GM18951 (cell line): ENCODE data around the gene UBA5.

Experiments
- POLR2A ChIP-seq: IDR thresholded peaks from 4 replicates; pipeline ENCODE4 v1.6.1; 2011; ENCODE audit warnings: mild to moderate bottlenecking; ENCODE audit not compliant: insufficient read length, insufficient read depth; ENCODE audit errors: extremely low read depth
- in situ Hi-C: fragments of 300-500 bp; cut with MboI; formaldehyde crosslinking; loops from one replicate; pipeline ENCODE4 v1.12.0; 2022; ENCODE audit warnings: low sequenced_read_pairs, mixed read lengths, inconsistent platforms; ENCODE audit not compliant: unreplicated experiment

The UBA5 gene

DNA sequence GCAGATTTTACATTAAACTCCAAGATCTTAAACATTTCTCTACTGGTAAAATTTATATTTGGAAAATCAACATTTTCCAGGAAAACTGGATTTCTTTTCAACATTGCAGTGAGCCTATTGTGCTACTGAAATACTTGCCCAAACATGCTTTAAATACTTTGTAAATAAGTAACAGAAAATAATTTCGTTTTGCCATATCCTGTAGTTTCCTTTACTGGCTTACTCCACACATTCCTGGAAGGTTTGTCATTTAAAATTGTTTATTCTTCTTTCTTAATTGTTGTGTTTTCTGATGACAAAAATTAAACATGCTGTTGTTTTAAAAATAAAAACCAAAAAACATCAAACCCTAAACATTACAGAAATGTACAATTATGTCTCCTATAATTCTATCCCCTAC, 22.5 kb upstream of the UBA5 start:
- in situ Hi-C loops = loop anchor here (25.0 kb wide), 1 partner anchor 375 kb away; no protein-coding TSS in a partner anchor
- no peak for TF ChIP-seq POLR2A

DNA sequence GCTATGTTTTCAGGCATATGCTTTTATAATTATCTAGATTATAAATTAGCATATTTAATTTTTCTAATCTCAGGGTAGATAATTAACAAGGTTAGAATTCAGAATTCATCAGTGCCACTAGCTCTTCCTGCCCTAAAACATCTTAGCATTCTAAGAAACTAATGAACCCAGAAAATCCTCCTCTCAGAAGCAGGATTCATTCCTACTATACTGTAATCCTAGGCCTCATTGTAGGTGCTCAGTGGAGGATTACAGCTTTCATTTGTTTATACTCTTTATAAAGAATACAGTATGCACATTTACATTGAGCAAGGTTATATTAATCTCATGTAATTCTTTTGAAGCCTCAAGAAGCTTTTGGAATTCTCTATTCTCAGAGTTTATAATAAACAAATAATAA, 21.4 kb upstream of the UBA5 start:
- in situ Hi-C loops = loop anchor here (25.0 kb wide), 1 partner anchor 376 kb away; no protein-coding TSS in a partner anchor
- no peak for TF ChIP-seq POLR2A

DNA sequence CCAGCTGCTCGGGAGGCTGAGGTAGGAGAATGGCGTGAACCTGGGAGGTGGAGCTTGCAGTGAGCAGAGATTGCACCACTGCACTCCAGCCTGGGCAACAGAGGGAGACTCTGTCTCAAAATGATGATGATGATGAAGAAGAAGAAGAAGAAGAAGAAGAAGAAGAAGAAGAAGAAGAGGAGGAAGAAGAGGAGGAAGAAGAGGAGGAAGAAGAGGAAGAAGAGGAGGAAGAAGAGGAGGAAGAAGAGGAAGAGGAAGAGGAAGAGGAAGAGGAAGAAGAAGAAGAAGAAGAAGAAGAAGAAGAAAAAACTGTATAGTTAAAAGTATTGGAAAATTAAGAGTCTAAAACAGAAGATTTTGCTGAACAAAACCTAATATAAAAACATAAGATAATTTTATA, 18.7 kb upstream of the UBA5 start:
- in situ Hi-C loops = loop anchor here (25.0 kb wide), 1 partner anchor 379 kb away; no protein-coding TSS in a partner anchor

DNA sequence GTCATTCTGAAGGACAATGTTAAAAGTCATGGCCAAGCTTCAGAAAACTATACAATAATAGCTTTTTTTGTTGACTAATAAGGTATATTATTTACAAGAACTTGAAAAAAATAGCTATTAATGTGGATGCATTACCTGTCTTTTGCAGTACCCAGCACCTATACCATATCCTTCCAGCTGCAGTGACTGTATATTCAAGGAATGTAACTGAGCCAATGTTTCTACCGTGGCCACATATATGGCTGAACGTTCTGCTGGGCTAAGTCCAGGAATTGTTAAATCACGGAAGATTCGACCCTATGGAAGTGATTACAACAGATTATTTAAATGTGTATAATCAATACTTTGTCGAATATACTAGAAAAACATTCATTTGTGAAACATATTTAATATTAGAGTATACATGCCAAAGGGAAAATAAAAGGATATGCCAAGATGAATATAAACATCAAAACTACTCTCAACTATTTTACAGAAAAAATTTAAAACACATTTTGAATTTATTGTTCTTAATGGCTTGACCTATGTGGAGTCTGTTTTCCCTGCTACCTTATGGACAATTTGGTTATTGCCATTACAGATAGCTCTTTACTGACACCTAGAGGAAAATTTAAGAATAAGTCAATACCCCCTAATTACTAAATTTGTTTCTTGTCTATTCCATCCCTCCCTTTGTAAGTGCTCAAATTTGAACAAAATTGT, 18.1 kb upstream of the UBA5 start:
- in situ Hi-C loops = loop anchor here (25.0 kb wide), 1 partner anchor 380 kb away; no protein-coding TSS in a partner anchor
- TF ChIP-seq POLR2A = no peak

DNA sequence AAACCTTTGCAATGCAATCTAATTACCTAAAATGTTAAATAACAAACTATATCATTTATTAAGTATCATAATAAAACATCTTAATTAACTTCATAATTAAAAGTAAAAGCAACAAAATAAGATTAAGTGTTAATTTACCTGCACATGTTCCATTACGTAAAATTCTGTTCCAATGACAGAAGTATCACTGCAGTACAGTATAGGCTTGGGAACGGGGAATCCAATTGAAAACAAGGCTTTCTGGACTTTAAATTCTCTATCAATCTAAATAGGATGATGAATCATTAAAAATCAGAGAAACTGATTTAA, 17.6 kb upstream of the UBA5 start:
- in situ Hi-C loops = loop anchor here (25.0 kb wide), 1 partner anchor 380 kb away; no protein-coding TSS in a partner anchor
- TF ChIP-seq POLR2A = no peak

DNA sequence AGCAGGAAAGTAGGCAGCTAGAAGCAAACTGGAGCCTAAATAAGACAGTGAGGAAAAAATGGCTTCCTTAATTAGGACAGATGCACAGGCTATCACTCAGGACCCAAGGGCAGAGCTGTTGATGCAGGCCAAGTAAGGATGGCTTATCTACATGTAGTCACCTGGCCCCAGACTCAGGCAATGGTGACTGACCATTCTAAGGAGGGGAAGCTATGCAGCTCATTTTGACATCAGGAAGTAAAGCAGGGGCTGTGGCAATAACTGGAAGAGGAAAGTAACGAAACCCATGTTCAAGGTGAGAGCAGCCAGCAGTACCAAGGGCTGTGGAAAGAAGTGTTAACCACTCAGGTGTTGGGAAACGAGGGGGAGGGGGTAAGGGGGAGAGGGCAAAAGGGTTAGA, 16.8 kb upstream of the UBA5 start:
- in situ Hi-C loops = loop anchor here (25.0 kb wide), 1 partner anchor 381 kb away; no protein-coding TSS in a partner anchor
- no peak for TF ChIP-seq POLR2A

DNA sequence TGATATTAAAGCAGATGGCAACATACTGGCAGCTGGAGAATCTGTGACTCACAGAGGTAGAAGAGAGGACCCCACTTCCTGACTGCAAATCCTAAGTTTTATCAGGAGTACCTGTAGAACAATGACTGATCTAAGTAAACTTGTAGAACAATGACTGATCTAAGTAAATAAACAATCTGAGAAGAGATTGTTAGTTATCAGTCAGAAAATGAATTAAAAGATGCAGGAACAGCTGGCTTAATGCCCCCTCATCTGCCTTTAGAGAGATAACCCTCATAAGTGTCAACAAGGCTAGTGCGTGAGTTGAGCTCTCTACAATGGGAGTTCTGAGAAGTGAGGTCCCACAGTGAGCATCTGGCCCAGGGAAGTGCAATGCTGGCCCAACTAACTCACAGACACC, 15.1 kb upstream of the UBA5 start:
- in situ Hi-C loops = loop anchor here (5.0 to 25.0 kb wide), 2 partner anchors 103 to 383 kb away; no protein-coding TSS in a partner anchor
- TF ChIP-seq POLR2A = no peak

DNA sequence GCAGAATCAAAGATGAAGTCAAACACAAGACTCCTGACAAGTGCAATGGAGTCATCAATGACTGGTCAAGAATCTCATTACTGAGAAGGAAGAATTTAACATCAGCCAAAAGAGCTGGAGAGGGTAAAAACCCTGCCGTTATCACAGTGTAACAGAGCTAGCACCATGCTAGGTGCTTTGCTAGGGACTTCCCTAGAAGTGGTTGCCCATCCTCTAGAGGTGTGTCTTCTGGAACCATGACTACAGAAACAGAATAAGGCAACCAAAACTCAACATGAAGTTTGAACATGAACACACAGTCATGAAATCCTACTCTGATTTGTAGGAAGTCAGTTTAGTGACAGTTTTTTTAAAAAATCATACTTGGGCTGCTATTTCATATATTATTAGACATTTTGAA, 10.0 kb upstream of the UBA5 start:
- in situ Hi-C loops = no loop called here
- TF ChIP-seq POLR2A = no peak

DNA sequence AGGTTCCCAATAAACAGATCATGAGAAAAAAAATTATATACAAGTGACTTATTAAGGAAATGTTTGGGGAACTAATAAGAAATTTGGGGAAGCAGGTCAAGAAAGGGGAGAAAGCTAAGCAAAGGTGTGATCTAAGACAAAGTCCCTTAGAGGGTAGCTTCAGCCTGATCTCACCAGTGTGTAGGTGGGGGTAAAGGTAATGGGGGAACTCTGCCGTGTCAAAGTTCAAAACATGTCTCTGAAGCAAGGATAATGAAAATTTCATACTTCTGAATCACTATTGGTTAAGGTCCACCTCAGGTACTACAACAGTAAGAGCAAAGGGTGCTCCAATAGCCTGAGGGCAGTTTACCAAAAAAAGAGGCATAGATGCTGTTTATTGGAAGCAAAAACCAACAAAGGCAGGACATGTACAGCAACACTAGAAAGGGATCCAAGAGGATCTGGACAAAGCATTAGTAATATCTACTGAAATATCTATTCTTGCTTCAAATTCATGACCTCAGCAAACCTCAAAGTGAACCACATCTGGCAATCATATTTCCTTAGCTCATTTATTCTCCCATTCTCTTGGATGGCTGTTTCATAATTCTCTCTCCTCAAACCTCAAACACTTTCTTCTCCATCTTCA, 7.4 kb upstream of the UBA5 start:
- in situ Hi-C loops = no loop called here
- TF ChIP-seq POLR2A = no peak

DNA sequence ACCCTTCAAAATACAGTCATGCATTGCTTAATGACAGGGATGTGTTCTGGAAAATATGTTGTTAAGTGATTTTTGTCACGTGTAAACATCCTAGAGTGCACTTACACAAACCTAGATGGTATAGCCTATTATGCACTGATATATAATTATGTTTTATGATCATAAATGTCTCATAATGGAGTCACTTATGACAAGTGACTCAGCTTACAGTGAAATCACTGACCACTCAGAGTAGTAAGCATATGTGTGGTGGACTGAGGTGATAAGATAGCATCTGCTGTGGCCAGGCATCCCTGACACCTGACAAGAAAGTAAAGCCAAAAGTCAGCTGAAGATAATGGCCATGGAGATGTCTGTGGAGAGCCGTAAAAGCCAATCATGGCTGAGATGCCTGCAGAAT, 5.9 kb upstream of the UBA5 start:
- in situ Hi-C loops = no loop called here
- no peak for TF ChIP-seq POLR2A

DNA sequence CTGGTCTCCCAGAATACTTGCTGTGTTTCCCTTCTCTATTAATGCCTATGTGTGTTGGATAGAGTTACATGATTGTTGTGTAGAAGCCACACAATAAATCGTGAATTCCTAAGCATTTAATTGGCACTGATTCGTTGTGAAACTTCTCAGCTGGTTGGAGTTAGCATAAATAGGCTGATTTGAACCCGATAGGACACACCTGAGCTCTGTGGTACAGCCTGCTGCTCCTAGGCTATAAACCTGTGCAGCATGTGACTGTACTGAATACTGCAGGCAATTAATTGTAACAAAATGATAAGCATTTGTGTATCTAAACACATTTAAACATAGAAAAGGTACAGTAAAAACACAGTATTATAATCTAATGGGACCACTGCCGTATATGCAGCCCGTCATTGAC, 5.4 kb upstream of the UBA5 start:
- no peak for TF ChIP-seq POLR2A
- in situ Hi-C loops = no loop called here

DNA sequence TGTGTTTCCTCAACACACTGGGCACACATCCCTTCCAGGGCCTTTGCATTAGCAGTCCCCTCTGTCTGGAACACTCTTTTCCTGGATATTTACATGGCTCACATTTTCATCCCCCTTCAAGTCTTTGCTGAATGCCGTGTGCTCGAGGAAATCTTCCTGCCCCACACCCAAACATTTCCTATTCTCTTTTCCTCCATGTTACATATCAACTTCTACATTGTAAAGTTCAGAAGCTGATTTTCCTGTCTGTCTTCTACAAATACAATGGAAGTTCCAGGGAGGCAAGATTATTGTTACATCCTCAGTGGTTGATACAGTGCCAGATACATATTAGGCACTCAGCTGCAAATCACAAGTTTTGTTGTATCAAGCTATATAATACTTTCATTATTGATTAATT, 4.7 kb upstream of the UBA5 start:
- no peak for TF ChIP-seq POLR2A

DNA sequence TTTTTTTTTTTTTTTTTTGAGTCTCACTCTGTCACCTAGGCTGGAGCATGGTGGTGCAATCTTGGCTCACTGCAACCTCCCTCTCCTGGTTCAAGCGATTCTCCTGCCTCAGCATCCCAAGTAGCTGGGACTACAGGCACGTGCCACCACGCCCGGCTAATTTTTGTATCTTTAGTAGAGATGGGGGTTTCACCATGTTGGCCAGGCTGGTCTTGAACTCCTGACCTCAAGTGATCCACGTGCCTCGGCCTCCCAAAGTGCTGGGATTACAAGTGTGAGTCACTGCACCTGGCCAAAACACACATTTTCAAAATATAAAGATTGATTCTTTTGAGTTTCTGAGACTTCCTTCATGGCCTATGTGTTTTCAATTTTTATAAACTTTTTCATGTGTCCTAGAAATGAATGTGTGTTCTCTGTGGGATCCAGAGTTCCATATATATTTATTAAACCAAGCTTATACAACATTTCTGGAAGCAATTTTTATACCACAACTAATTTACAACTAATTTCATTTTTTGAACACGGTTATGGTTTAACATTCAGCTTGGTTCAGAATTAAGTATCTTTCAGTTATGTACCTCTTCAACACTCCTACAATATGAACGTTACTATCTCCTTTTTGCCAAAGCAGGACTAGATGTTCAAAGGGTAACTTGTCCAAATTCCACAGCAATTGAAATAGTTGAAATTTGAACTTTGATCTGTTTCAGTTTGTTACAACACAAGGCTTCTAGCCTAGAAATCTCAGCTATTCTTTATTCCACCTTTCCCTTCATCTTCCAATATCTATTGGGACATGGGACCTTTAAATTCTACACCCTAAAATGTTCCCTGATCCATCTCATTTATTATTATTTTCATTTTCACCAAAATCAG, 2.0 kb upstream of the UBA5 start:
- no peak for TF ChIP-seq POLR2A
- in situ Hi-C loops = no loop called here

More for the DNA sequence above, 4.7 kb upstream of the UBA5 start:
- in situ Hi-C loops = no loop called here
